Activated CD4-positive, alpha-beta T cell treated with anti-CD3 and anti-CD28 coated beads, Interleukin-2, amount 50 U/mL, for 16 hours (primary cell): Measurements from ENCODE around the gene ETV7.

Experiments
- DNase-seq: peaks from one replicate; pipeline ENCODE4 v3.0.0-alpha.2; 2020

Gene ETV7

GRCh38 chr6:36318690-36319435 is 68.6 kb downstream of the ETV7 start:
- DNase-seq, result no peak

GRCh38 chr6:36317623-36318022 is 69.8 kb downstream of the ETV7 start:
- no peak for DNase-seq
